K562 (cell line): ENCODE results near the gene CBFA2T2. TPM values are rescaled to one million over a fixed set of nuclear protein-coding genes. Genes with fewer than 3 reads are reported as not detected.

ENCODE experiments used
- ATAC-seq: fragments of 200-7000 bp; cut with Tn5 transposase; 3 replicates; pipeline ENCODE4 v1.9.1; 2020; ENCODE audit warnings: moderate library complexity
- BruUV-seq: library from RNA; stranded (reverse); fragments of 400-500 nt; replicated peaks from 2 replicates; lab custom pipeline; 2021; lab: Mats Ljungman, UMichigan
- CTCF ChIA-PET: fragments of 300-600 bp; formaldehyde crosslinking; extraction: SDS; loops from one replicate; lab custom pipeline; 2021; ENCODE audit warnings: low intra/inter-chr PET ratio; lab: Yijun Ruan, JAX
- POLR2A ChIA-PET: fragments of 300-600, 350-650 bp; sonication (Branson Sonifier 250); formaldehyde crosslinking; extraction: SDS; loops from one replicate; lab custom pipeline; 2021; ENCODE audit warnings: antibody characterized with exemption, inconsistent platforms; lab: Yijun Ruan, JAX
- DNase-seq, 4 experiments: peaks; one replicate each; pipeline versions ENCODE4 v3.0.0 to v3.0.0-alpha.2; 2011 to 2018; ENCODE audit warnings: low spot score in 3 of 4, mixed read lengths in 3 of 4; ENCODE audit errors: extremely low read depth in 1 of 4
- FAIRE-seq: peaks from 2 replicates; lab custom pipeline; 2011; peaks lifted over from hg19 to GRCh38; lab: Jason Lieb, UNC
- H2AFZ ChIP-seq: 2 replicates; pipeline ENCODE4 v1.6.0; 2011; ENCODE audit warnings: low read depth, low read length, control low read depth, inconsistent platforms
- H3K27ac ChIP-seq: fragments of 200-600 bp; 3 replicates; pipeline ENCODE4 v1.8.0; 2011; ENCODE audit warnings: low read depth, mild to moderate bottlenecking, control low read depth, inconsistent platforms, low read length, moderate library complexity, mixed read lengths; ENCODE audit errors: extremely low read depth
- H3K27me3 ChIP-seq, 2 experiments: fragments of 300-600 bp in 1 of 2; 2 replicates in 1 of 2; 3 replicates in 1 of 2; pipeline versions ENCODE4 v1.6.0 to v1.8.0; 2011; ENCODE audit warnings: inconsistent platforms in 2 of 2, low read length in 2 of 2, mild to moderate bottlenecking in 1 of 2, mixed read lengths in 1 of 2, moderate library complexity in 1 of 2; ENCODE audit not compliant: control insufficient read depth in 2 of 2, insufficient read depth in 2 of 2
- H3K36me3 ChIP-seq: fragments of 300-600 bp; 3 replicates; pipeline ENCODE4 v1.8.0; 2011; ENCODE audit warnings: mild to moderate bottlenecking, low read length, inconsistent platforms; ENCODE audit not compliant: control insufficient read depth, insufficient read depth
- H3K4me1 ChIP-seq, 2 experiments: fragments of 200-600 bp in 1 of 2; replicated peaks in 1 of 2; 2 replicates in 1 of 2; 3 replicates in 1 of 2; pipeline versions ENCODE4 v1.5.1 to v1.8.0; 2011; ENCODE audit warnings: inconsistent platforms in 2 of 2, low read length in 2 of 2, mild to moderate bottlenecking in 1 of 2, mixed read lengths in 1 of 2, moderate library complexity in 1 of 2; ENCODE audit not compliant: control insufficient read depth in 2 of 2, insufficient read depth in 2 of 2
- H3K4me2 ChIP-seq: 2 replicates; pipeline ENCODE4 v1.6.1; 2011; ENCODE audit warnings: low read length, control low read depth, inconsistent platforms, mixed read lengths; ENCODE audit not compliant: insufficient read depth
- H3K4me3 ChIP-seq: fragments of 200-600 bp; sonication (generic), shearing (Covaris generic); 2 replicates; pipeline ENCODE4 v1.5.1; 2016; ENCODE audit warnings: control low read depth, inconsistent platforms
- H3K79me2 ChIP-seq: fragments of 200-600 bp; 3 replicates; pipeline ENCODE4 v1.8.0; 2011; ENCODE audit warnings: low read length, inconsistent platforms; ENCODE audit not compliant: control insufficient read depth, insufficient read depth
- H3K9ac ChIP-seq, 2 experiments: 2 replicates each; pipeline versions ENCODE4 v1.6.0 to v1.6.1; 2011; ENCODE audit warnings: low read depth in 2 of 2, low read length in 2 of 2, control low read depth in 1 of 2, inconsistent platforms in 1 of 2, mild to moderate bottlenecking in 1 of 2, mixed read lengths in 1 of 2; ENCODE audit not compliant: insufficient read depth in 1 of 2
- H3K9me1 ChIP-seq: one replicate; pipeline ENCODE4 v1.6.0; 2011; ENCODE audit warnings: inconsistent platforms, mild to moderate bottlenecking, low read length, moderate library complexity; ENCODE audit not compliant: control insufficient read depth, insufficient read depth
- H3K9me3 ChIP-seq: replicated peaks from 2 replicates; pipeline ENCODE4 v1.5.1; 2011; ENCODE audit warnings: low read depth, low read length, inconsistent platforms; ENCODE audit not compliant: control insufficient read depth, insufficient read depth
- H4K20me1 ChIP-seq: replicated peaks from 2 replicates; pipeline ENCODE4 v1.6.1; 2011; ENCODE audit warnings: low read length, inconsistent platforms, mixed read lengths; ENCODE audit not compliant: control insufficient read depth, insufficient read depth
- COPS2 ChIP-seq: fragments of 450-650 bp; conservative IDR thresholded peaks from 2 replicates; pipeline ENCODE4 v1.6.1; 2016; ENCODE audit warnings: mild to moderate bottlenecking, moderate library complexity
- ESRRB ChIP-seq: fragments of 250-450 bp; sonication (Bioruptor Pico); IDR thresholded peaks from 2 replicates; pipeline ENCODE4 v1.5.0; 2020; ENCODE audit warnings: mild to moderate bottlenecking, moderate library complexity, borderline replicate concordance
- HNRNPUL1 ChIP-seq: fragments of 200-400 bp; formaldehyde crosslinking; IDR thresholded peaks from 2 replicates; pipeline ENCODE4 v1.6.1; 2017; ENCODE audit warnings: low read length
- MCM5 ChIP-seq: fragments of 450-650 bp; IDR thresholded peaks from 2 replicates; pipeline ENCODE4 v1.6.1; 2016; ENCODE audit warnings: low read depth
- PPARD ChIP-seq: fragments of 250-450 bp; sonication (Bioruptor Pico); IDR thresholded peaks from 2 replicates; pipeline ENCODE4 v1.8.0; 2022; ENCODE audit warnings: inconsistent platforms, mild to moderate bottlenecking, moderate library complexity
- RBM22 ChIP-seq: fragments of 200-400 bp; formaldehyde crosslinking; IDR thresholded peaks from 2 replicates; pipeline ENCODE4 v1.6.1; 2018; ENCODE audit warnings: low read length, low read depth; ENCODE audit not compliant: poor library complexity, severe bottlenecking
- SLC30A9 ChIP-seq: fragments of 250-450 bp; sonication (Bioruptor Pico); IDR thresholded peaks from 2 replicates; pipeline ENCODE4 v1.8.0; 2022; ENCODE audit warnings: mild to moderate bottlenecking, moderate library complexity
- ZNF316 ChIP-seq: fragments of 450-650 bp; IDR thresholded peaks from 2 replicates; pipeline ENCODE4 v1.6.1; 2016
- ZNF444 ChIP-seq: fragments of 250-450 bp; sonication (Bioruptor Pico); IDR thresholded peaks from 2 replicates; pipeline ENCODE4 v1.4.0; 2020; ENCODE audit warnings: mild to moderate bottlenecking, moderate library complexity
- WGBS: fragments of 100-300 bp; shearing (Covaris generic); methylation state at CpG from one replicate; pipeline ENCODE4 v1.1.6; 2016; ENCODE audit warnings: low coverage, mixed read lengths; ENCODE audit not compliant: insufficient coverage; ENCODE audit errors: missing lambda C conversion rate; 5-methylcytosine and 5-hydroxymethylcytosine counted together
- in situ Hi-C: fragments of 300-500 bp; cut with MboI; formaldehyde crosslinking; loops from 4 replicates; pipeline ENCODE4 v1.15.0; 2018; ENCODE audit warnings: inconsistent platforms, mixed read lengths
- intact Hi-C: fragments of 100-400 bp; cut with micrococcal nuclease; formaldehyde crosslinking; loops from 2 replicates; pipeline ENCODE4 v1.14.2; 2022
- polyA plus RNA-seq, 8 experiments: library from polyadenylated mRNA; depleted of rRNA in 4 of 8; stranded (reverse) in 5 of 8; unstranded in 3 of 8; fragments of >200 nt; fragmentation: Nextera tagmentation in 2 of 8; fragmentation: Illumina TruSeq in 1 of 8; extraction: Ambion mirVana in 2 of 8; extraction: Trizol in 1 of 8; gene quantifications; 2 replicates each; pipeline versions ENCODE4 v1.2.1 to v1.2.3, GENCODE V29; 2011 to 2014; ENCODE audit warnings: inconsistent platforms in 1 of 8, missing spikeins in 1 of 8
- total RNA-seq, 7 experiments: library from RNA; depleted of rRNA in 6 of 7; stranded (reverse); fragments of >200 nt in 6 of 7; fragmentation: Illumina TruSeq in 2 of 7; extraction: Trizol in 2 of 7; gene quantifications; 2 replicates each; pipeline versions ENCODE4 v1.2.1 to v1.2.3, GENCODE V29; 2011 to 2021; ENCODE audit warnings: low replicate concordance in 1 of 7
- TF ChIP-seq, protein P1 (sequence below): fragments of 250-450 bp; sonication (Bioruptor Pico); IDR thresholded peaks from 2 replicates; pipeline ENCODE4 v1.5.0; 2021
- TF ChIP-seq, protein P2 (sequence below): sonication (generic); formaldehyde crosslinking; IDR thresholded peaks from 2 replicates; pipeline ENCODE4 v1.8.0; 2023; ENCODE audit warnings: mild to moderate bottlenecking, missing genetic modification reagents
- TF ChIP-seq, protein P3 (sequence below): fragments of 450-650 bp; conservative IDR thresholded peaks from 2 replicates; pipeline ENCODE4 v1.6.1; 2016; ENCODE audit warnings: missing genetic modification characterization, low read depth, mild to moderate bottlenecking, missing compliant biosample characterization, moderate library complexity
- TF ChIP-seq, protein P4 (sequence below): sonication (generic); formaldehyde crosslinking; IDR thresholded peaks from 2 replicates; pipeline ENCODE4 v1.9.0; 2022; ENCODE audit warnings: mild to moderate bottlenecking, missing genetic modification reagents

CBFA2T2 gene
- total and polyA plus RNA-seq, 9 of the 15 experiments (the other 6 are each of a cell fraction or from before 2014, with no cell fraction given), result 0.27 to 9.6 (median 5.8) TPM

DNA sequence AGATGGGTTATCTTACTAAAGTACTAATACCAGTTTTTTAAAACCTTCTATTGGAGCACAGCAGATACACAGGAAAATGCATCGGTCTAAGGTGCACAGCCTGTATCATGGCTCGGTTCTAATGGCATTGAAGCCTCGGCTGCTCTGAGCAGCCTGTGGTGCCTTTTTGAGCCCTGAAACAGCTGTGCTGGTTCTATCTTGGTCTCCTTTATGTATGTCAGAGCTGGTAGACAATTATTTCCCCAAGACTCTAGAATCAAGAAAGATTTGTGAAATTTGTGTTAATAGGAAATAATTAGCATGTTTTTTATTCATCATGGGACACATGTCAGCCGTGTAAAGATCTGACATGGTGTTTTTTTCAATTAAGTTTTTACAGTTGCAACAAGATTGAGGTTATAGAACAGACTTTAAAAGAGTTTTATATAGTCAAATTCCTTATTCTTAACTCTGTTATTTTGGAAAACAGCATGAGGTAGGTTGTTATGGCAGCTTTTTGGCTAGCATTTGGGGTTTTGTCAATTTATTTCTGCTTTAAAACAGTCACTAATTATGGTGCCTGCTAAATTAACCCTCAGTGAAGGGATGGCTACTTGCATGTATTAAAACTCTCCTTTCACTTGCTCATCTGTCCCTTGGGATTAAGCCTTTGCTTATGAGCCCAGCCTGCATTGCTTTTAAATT, 132.0 kb downstream of the CBFA2T2 start:
- Histone ChIP-seq H3K27ac (no peak overlapping the region), H3K4me2 (no peak overlapping the region), H4K20me1 (no peaks in the 10 kb centered on the region), H3K4me3 (no peak overlapping the region), H3K27me3 (no peaks in the 10 kb centered on the region), H3K79me2 (no peaks in the 10 kb centered on the region), H3K9me3 (no peaks in the 10 kb centered on the region)
- POLR2A ChIA-PET, result no interaction called here
- FAIRE-seq, result no peak
- no peak for ATAC-seq
- intact Hi-C loops (no loop called here), in situ Hi-C loops (no loop called here)
- BruUV-seq, result no TSS peak
- DNase-seq, result no peak
- TF ChIP-seq PPARD (CRISPR knock-in tag) (no peak), RBM22 (no peak), MCM5 (no peak), SLC30A9 (CRISPR knock-in tag) (no peak), ZNF316 (no peak), COPS2 (no peak), ESRRB (CRISPR knock-in tag) (no peak), HNRNPUL1 (no peak), ZNF444 (CRISPR knock-in tag) (no peak)
- TF ChIP-seq, protein P1, sequence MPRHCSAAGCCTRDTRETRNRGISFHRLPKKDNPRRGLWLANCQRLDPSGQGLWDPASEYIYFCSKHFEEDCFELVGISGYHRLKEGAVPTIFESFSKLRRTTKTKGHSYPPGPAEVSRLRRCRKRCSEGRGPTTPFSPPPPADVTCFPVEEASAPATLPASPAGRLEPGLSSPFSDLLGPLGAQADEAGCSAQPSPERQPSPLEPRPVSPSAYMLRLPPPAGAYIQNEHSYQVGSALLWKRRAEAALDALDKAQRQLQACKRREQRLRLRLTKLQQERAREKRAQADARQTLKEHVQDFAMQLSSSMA, result no peak
- TF ChIP-seq, protein P2, sequence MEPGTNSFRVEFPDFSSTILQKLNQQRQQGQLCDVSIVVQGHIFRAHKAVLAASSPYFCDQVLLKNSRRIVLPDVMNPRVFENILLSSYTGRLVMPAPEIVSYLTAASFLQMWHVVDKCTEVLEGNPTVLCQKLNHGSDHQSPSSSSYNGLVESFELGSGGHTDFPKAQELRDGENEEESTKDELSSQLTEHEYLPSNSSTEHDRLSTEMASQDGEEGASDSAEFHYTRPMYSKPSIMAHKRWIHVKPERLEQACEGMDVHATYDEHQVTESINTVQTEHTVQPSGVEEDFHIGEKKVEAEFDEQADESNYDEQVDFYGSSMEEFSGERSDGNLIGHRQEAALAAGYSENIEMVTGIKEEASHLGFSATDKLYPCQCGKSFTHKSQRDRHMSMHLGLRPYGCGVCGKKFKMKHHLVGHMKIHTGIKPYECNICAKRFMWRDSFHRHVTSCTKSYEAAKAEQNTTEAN (CRISPR knock-in tag), result no peak
- TF ChIP-seq, protein P3, sequence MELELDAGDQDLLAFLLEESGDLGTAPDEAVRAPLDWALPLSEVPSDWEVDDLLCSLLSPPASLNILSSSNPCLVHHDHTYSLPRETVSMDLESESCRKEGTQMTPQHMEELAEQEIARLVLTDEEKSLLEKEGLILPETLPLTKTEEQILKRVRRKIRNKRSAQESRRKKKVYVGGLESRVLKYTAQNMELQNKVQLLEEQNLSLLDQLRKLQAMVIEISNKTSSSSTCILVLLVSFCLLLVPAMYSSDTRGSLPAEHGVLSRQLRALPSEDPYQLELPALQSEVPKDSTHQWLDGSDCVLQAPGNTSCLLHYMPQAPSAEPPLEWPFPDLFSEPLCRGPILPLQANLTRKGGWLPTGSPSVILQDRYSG, result no peak
- TF ChIP-seq, protein P4, sequence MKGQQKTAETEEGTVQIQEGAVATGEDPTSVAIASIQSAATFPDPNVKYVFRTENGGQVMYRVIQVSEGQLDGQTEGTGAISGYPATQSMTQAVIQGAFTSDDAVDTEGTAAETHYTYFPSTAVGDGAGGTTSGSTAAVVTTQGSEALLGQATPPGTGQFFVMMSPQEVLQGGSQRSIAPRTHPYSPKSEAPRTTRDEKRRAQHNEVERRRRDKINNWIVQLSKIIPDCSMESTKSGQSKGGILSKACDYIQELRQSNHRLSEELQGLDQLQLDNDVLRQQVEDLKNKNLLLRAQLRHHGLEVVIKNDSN (CRISPR knock-in tag), result no peak
- TF ChIP-seq, all 486 proteins: peak for 0
- Histone ChIP-seq H3K9ac (no peak overlapping the region), H2AFZ (no peak overlapping the region), H3K4me1 (no peaks in the 10 kb centered on the region), H3K9me1 (no peaks in the 10 kb centered on the region), H3K36me3 (peaks cover 24% of the 10 kb centered on the region; the same call in 2 of the 3 replicates)
- 88% methylated on average over 4 of the region's 4 CpGs for WGBS
- CTCF ChIA-PET, result no interaction called here
